ENCODE measurements around the gene SLAMF6.

DNA sequence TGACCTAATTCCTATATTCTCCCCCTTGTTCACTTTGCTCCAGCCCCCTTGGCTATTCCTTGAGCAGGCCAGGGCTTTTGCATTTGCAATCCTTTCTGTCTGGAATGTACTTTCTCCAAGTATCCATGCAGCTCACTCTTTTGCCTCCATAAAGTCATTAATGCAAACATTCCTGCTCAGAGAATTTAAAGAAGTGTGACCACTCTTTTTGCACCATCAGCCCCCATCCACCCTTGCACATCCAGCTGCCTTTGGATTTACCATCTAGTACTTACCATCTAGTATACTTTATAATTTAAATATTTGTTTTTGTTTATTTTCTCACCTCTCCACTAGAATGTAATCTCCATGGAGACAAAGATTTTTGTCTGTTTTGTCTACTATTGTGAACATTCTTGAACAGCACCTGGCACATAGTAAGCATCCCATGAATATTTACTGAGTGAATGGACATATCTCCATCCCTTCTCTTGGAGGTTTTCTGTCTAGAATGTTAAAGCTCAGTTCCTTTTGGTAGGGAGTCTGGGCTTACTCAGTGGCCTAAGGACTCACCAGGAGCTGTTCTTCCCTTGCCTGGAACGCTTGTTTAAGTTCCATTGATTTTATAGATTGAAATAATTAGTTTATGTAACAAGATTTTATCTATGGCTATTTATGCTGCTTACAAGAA lies 22.6 kb downstream of the SLAMF6 start:
- TF ChIP-seq, protein P1, sequence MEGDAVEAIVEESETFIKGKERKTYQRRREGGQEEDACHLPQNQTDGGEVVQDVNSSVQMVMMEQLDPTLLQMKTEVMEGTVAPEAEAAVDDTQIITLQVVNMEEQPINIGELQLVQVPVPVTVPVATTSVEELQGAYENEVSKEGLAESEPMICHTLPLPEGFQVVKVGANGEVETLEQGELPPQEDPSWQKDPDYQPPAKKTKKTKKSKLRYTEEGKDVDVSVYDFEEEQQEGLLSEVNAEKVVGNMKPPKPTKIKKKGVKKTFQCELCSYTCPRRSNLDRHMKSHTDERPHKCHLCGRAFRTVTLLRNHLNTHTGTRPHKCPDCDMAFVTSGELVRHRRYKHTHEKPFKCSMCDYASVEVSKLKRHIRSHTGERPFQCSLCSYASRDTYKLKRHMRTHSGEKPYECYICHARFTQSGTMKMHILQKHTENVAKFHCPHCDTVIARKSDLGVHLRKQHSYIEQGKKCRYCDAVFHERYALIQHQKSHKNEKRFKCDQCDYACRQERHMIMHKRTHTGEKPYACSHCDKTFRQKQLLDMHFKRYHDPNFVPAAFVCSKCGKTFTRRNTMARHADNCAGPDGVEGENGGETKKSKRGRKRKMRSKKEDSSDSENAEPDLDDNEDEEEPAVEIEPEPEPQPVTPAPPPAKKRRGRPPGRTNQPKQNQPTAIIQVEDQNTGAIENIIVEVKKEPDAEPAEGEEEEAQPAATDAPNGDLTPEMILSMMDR (IDR thresholded peaks at IDR 0.05): no peak
- no peak for TF ChIP-seq POLR2A (IDR thresholded peaks at IDR 0.05)

Data from Peyer's patch (tissue), 4 donors.